Measurements from ENCODE around the gene KCND3.

Gene KCND3

GRCh38 chr1:111754984-111755330 lies 234.5 kb downstream of the KCND3 start:
- H3K36me3 ChIP-seq (ENCODE audit: insufficient read depth, low read length): peaks cover under 1% of the 10 kb centered on the region; the same call in 1 of the 2 replicates
- H2AFZ ChIP-seq (ENCODE audit: low read length): peak overlapping the region; percentile 92
- no peaks in the 10 kb centered on the region for H3F3A ChIP-seq (ENCODE audit: low read depth)
- H3K9ac ChIP-seq (ENCODE audit: low read depth, low read length, poor library complexity, severe bottlenecking): peak overlapping the region; percentile 97
- H3K27me3 ChIP-seq (ENCODE audit: insufficient read depth, low read length, poor library complexity, severe bottlenecking): no peaks in the 10 kb centered on the region
- H4K20me1 ChIP-seq (ENCODE audit: insufficient read depth, low read length, poor library complexity, severe bottlenecking): peaks cover 25% of the 10 kb centered on the region
- TF ChIP-seq CTCF (conservative IDR thresholded peaks at IDR 0.05; ENCODE audit: low read length) (no peak), EZH2phosphoT487 (IDR thresholded peaks at IDR 0.05; ENCODE audit: borderline replicate concordance) (no peak)
- H3K4me2 ChIP-seq (ENCODE audit: low read depth, low read length, poor library complexity, severe bottlenecking): peak overlapping the region; percentile 74
- H3K79me2 ChIP-seq (ENCODE audit: insufficient read depth, low read length): peaks cover 50% of the 10 kb centered on the region
- H3K9me2 ChIP-seq (replicated peaks; ENCODE audit: low read depth, low read length): no peaks in the 10 kb centered on the region
- no peaks in the 10 kb centered on the region for H3K9me3 ChIP-seq (ENCODE audit: insufficient read depth, low read depth, low read length)
- H3K4me3 ChIP-seq (ENCODE audit: low read length, poor library complexity, severe bottlenecking): peak overlapping the region; percentile 95
- peaks cover 33% of the 10 kb centered on the region for H3K4me1 ChIP-seq (ENCODE audit: insufficient read depth, low read length, poor library complexity, severe bottlenecking)

GRCh38 chr1:111751906-111752575 lies 237.4 kb downstream of the KCND3 start:
- Histone ChIP-seq H3K4me1 (ENCODE audit: insufficient read depth, low read length, poor library complexity, severe bottlenecking) (peaks cover 15% of the 10 kb centered on the region), H3K27me3 (ENCODE audit: insufficient read depth, low read length, poor library complexity, severe bottlenecking) (no peaks in the 10 kb centered on the region), H2AFZ (ENCODE audit: low read length) (no peak overlapping the region), H3K9ac (ENCODE audit: low read depth, low read length, poor library complexity, severe bottlenecking) (no peak overlapping the region), H3K36me3 (ENCODE audit: insufficient read depth, low read length) (no peaks in the 10 kb centered on the region), H3K9me3 (ENCODE audit: insufficient read depth, low read depth, low read length) (no peaks in the 10 kb centered on the region), H3K4me2 (ENCODE audit: low read depth, low read length, poor library complexity, severe bottlenecking) (no peak overlapping the region), H3K9me2 (replicated peaks; ENCODE audit: low read depth, low read length) (no peaks in the 10 kb centered on the region), H3K4me3 (ENCODE audit: low read length, poor library complexity, severe bottlenecking) (no peak overlapping the region), H3K79me2 (ENCODE audit: insufficient read depth, low read length) (peaks cover 23% of the 10 kb centered on the region), H3F3A (ENCODE audit: low read depth) (no peaks in the 10 kb centered on the region), H4K20me1 (ENCODE audit: insufficient read depth, low read length, poor library complexity, severe bottlenecking) (peaks cover 13% of the 10 kb centered on the region)
- TF ChIP-seq EZH2phosphoT487 (IDR thresholded peaks at IDR 0.05; ENCODE audit: borderline replicate concordance) (no peak), CTCF (conservative IDR thresholded peaks at IDR 0.05; ENCODE audit: low read length) (no peak)

- Histone ChIP-seq H3K9me3 (ENCODE audit: insufficient read depth, low read depth, low read length) (no peaks in the 10 kb centered on the region), H3K4me2 (ENCODE audit: low read depth, low read length, poor library complexity, severe bottlenecking) (no peak overlapping the region), H3K27me3 (ENCODE audit: insufficient read depth, low read length, poor library complexity, severe bottlenecking) (no peaks in the 10 kb centered on the region), H3K9me2 (replicated peaks; ENCODE audit: low read depth, low read length) (no peaks in the 10 kb centered on the region), H3K36me3 (ENCODE audit: insufficient read depth, low read length) (no peaks in the 10 kb centered on the region), H2AFZ (ENCODE audit: low read length) (no peak overlapping the region), H3K4me1 (ENCODE audit: insufficient read depth, low read length, poor library complexity, severe bottlenecking) (peaks cover 7% of the 10 kb centered on the region), H3K79me2 (ENCODE audit: insufficient read depth, low read length) (peaks cover 11% of the 10 kb centered on the region), H4K20me1 (ENCODE audit: insufficient read depth, low read length, poor library complexity, severe bottlenecking) (peaks cover under 1% of the 10 kb centered on the region), H3F3A (ENCODE audit: low read depth) (no peaks in the 10 kb centered on the region), H3K9ac (ENCODE audit: low read depth, low read length, poor library complexity, severe bottlenecking) (no peak overlapping the region), H3K4me3 (ENCODE audit: low read length, poor library complexity, severe bottlenecking) (no peak overlapping the region)
- TF ChIP-seq EZH2phosphoT487 (IDR thresholded peaks at IDR 0.05; ENCODE audit: borderline replicate concordance) (no peak), CTCF (conservative IDR thresholded peaks at IDR 0.05; ENCODE audit: low read length) (no peak)
Measured at GRCh38 chr1:111750856-111751255, 238.6 kb downstream of the KCND3 start.
